LNCAP (cell line): ENCODE data around the gene ABL2.

ENCODE experiments used
- CTCF ChIP-seq: fragments of 450-650 bp; IDR thresholded peaks from 2 replicates; pipeline ENCODE4 v1.5.1; 2017; ENCODE audit warnings: mild to moderate bottlenecking

ABL2 gene

GRCh38 chr1:179156708-179157107 lies 72.8 kb downstream of the ABL2 start:
- no peak for TF ChIP-seq CTCF

GRCh38 chr1:179156026-179156425 lies 73.5 kb downstream of the ABL2 start:
- TF ChIP-seq CTCF = no peak

- no peak for TF ChIP-seq CTCF
Observed at GRCh38 chr1:179155615-179156014, 73.9 kb downstream of the ABL2 start.

- no peak for TF ChIP-seq CTCF
Observed at GRCh38 chr1:179154437-179154836, 75.0 kb downstream of the ABL2 start.

- no peak for TF ChIP-seq CTCF
Observed at GRCh38 chr1:179153217-179153616, 76.3 kb downstream of the ABL2 start.

GRCh38 chr1:179151908-179152682 lies 77.4 kb downstream of the ABL2 start:
- TF ChIP-seq CTCF = no peak

- TF ChIP-seq CTCF = no peak
Observed at GRCh38 chr1:179146911-179147310, 82.6 kb downstream of the ABL2 start.

- no peak for TF ChIP-seq CTCF
Observed at GRCh38 chr1:179146476-179146875, 83.0 kb downstream of the ABL2 start.
